SHP77 (cell line): ENCODE data around the gene RNASEL.
"Not testable (repeated sequence)": the region's sequence is repeated elsewhere in the genome, so short reads cannot be mapped to it uniquely, and the experiment has no call there.

ENCODE experiments used
- DNase-seq, 2 experiments: peaks; one replicate each; lab custom pipeline; 2025; lab: John Stamatoyannopoulos, UW

The RNASEL gene, protein sequence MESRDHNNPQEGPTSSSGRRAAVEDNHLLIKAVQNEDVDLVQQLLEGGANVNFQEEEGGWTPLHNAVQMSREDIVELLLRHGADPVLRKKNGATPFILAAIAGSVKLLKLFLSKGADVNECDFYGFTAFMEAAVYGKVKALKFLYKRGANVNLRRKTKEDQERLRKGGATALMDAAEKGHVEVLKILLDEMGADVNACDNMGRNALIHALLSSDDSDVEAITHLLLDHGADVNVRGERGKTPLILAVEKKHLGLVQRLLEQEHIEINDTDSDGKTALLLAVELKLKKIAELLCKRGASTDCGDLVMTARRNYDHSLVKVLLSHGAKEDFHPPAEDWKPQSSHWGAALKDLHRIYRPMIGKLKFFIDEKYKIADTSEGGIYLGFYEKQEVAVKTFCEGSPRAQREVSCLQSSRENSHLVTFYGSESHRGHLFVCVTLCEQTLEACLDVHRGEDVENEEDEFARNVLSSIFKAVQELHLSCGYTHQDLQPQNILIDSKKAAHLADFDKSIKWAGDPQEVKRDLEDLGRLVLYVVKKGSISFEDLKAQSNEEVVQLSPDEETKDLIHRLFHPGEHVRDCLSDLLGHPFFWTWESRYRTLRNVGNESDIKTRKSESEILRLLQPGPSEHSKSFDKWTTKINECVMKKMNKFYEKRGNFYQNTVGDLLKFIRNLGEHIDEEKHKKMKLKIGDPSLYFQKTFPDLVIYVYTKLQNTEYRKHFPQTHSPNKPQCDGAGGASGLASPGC

DNA sequence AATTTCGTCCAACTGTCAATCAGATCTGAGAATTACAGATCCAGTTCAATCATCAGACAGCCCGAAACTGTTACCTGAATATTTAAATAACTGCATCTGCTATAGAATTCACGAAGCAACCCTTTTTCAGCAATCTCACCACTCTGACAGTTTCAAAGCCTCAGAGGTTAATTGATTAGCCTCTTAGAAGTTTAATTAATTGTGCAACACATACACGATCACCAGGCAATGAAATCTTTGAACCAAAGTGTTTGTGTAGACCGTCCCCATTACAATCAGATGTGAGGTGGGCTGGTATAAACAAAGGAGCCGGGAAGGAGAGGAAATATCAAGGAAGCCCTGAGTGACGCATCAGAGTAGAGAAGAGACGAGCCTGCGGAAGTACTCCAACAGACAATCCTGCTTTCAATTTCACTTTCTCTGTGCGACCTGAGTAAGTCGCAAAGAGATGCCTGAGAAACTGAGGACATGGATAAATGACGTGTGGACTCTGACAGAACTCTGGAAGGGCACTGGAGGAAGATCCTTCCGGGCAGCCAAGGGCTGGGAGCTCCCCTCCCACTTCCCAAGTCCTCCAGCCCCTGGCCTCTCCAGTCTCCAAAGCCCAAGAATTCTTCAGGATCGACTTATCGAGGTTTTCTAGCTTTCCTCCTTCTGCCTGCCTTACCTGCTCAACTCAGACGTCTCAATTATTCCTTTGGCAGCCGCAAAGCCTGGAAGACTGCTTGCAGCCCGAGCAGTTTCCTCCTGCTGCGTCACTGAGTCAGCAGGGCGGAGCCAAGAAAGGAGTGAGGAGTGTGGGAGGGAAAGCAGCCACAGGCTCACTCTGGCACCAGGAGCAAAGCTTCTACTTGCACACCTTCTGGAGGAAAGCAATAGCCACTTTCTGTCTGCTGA lies at the start of gene RNASEL:
Gene RNASEL (minus strand): TSS at position 757 of the 897 bp plus-strand sequence. CDS start 2,450 bp downstream, outside the sequence.
- no peak for DNase-seq

DNA sequence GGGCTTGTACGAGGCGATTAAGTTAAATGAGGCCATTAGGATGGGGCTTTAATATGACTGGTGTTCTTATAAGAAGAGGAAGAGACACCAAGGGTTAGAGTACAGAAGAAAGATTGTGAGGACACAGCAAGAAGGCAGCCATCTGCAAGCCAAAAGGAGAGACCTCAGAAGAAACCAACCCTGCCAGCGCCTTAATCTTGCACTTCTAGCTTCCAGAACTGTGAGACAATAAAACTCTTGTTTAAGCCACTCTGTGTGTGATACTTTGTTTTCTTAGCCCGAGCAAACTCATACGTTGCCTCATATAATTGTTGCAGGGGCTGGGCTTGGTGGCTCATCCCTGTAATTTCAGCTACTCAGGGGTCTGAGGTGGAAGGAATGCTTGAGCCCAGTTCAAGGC lies 48.7 kb upstream of the RNASEL start:
- DNase-seq, result no peak

DNA sequence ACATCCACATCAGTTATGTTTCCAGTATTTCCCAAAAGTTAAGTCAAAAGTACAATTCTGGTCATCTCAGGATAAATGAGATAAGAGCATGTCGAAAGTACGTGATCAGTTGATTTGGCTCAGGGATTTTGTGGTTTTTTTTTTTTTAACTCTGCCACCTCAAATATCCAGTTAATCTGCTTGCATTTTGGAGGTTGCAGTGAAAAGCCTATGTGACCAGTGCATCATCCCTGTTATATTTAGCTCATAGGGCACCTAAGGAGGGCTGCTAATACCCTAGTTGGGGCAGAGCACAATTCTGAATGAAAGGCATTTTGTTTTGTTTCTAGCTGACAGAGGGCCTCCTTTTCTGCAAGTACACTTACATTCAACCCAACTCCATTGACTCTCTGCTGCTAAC lies 46.8 kb upstream of the RNASEL start:
- DNase-seq, result no peak

DNA sequence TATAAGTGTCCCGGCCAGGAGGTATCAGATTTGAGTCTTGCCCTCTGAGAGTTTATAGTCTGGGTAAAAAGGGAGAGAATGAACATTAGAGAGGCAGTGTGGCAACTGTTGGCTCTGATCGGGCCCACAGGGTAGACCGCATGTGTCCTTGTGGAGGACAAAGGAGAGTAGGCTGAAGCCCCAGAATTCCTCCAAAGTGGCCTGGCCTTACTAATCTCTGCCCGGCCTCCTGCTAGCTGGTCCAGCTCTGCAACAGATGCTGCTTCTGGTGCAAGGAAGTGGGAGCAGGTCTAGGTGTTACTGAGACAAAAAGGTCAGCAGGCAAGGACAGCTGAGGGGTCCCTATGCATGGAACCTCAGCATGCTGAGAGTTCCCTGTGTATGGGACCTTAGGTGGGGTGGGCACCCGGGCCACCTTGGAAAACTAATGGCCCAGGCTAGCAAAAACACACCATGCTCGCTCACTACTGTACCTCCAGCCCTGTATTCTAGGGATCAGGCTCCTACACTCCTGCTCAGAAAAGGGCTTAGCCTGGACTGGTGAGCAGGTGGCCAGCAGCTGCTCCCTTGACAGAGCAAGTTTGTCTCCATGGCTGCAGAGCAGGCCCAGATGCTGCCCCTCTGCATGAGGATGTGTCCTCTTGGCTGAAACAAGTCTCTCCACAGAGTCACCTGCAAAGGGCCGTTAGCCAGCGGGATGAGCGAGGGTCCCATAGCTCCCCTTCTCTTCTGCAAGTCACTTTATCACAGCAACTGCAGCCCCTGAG lies 45.4 kb upstream of the RNASEL start:
- DNase-seq, result peak; percentile 86 to 90

DNA sequence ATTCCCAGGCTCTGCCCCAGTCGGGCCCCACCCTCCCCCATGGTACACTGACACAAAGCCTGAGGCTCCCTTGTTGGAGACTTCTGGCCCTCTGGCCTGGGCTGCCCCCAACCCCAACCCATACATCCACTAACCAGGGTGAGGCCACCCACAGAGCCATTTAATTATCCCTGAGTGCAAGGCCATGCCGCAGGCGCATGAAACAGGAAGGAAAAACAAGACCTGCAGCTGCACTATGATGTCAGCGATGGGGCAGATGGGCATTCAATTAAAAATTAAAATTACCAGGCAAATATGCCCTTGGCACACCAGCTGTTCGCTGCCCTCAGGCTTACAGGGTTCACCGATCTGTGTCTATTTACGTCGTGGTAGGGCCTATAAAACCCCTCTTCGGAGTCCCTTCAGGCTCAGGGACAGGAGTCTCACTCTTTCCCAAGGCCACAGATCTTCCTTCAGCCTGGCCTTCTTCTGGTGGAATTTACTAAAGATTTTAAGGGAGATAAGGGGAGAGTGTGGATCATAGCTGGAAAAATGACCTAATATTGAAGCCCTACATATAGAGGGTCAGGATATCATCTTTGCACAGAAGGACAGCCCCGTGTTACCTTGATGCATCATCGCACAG lies 44.7 kb upstream of the RNASEL start:
- DNase-seq, result peak; percentile 95 to 96

DNA sequence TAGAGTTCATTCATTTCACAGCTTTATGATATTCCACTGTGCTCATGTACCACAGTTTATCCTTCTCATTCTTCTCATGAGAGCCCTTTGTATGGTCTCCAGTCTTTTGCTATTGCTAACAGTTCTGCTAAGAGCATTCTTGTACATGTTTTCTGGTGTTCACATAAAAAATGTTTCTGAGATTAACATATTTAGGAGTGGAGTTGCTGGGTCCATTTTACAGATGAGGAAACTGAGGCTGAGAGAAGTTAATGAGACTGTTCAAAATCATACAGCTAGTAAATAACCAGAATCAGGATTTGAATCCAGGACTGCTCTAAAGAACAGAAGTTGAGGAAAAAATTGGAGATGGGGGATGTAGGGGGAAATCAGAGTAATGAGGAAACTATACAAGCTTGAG lies 44.0 kb upstream of the RNASEL start:
- no peak for DNase-seq

DNA sequence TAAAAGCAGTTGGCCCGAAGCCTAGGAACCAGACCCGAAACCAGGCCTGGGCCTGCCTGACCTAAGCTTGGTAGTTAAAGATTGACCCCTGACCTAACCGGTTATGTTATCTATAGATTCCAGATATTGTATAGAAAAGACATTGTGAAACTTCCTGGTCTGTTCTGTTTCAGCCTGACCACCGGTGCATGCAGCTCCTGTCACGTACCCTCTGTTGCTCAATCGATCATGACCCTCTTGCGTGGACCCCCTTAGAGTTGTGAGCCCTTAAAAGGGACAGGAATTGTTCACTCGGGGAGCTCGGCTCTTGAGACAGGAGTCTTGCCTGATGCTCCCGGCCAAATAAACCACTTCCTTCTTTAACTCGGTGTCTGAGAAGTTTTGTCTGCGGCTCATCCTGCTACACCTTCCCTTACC lies 43.4 kb upstream of the RNASEL start:
- DNase-seq, result not testable (repeated sequence)

DNA sequence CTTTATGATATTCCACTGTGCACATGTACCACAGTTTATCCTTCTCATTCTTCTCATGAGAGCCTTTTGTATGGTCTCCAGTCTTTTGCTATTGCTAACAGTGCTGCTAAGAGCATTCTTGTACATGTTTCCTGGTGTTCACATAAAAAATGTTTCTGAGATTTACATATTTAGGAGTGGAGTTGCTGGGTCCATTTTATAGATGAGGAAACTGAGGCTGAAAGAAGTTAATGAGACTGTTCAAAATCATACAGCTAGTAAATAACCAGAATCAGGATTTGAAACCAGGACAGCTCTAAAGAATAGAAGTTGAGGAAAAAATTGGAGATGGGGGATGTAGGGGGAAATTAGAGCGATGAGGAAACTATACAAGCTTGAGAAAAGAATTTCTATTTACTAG lies 42.9 kb upstream of the RNASEL start:
- no peak for DNase-seq

DNA sequence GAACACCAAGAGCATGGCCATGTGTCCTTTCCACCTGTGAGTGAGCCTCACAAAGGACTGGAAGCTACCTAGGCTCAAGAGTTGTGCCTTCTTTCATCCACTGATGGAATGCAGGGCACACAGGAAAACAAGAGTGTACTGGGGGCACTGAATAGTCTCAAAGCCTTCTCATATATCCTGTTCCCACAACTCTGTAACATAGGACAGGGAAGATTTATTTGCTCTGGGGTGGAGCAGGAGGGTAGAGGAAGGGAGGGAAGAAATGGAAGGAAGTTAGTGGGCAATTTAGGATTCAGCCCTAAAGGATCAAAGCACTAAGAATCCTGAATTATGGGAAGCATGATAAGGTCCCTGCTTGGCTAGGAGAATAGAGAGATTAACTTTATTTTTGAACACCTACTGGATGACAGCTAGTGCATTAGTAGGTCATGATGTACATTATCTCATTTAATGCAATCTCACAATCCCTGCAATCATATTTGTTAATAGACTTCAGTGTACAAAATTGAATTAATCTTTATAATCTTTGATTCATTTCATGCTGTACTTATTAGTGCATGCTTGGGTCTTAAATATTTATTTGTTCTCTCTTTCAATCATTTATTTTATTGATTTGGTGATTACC lies 42.1 kb upstream of the RNASEL start:
- DNase-seq, result no peak

DNA sequence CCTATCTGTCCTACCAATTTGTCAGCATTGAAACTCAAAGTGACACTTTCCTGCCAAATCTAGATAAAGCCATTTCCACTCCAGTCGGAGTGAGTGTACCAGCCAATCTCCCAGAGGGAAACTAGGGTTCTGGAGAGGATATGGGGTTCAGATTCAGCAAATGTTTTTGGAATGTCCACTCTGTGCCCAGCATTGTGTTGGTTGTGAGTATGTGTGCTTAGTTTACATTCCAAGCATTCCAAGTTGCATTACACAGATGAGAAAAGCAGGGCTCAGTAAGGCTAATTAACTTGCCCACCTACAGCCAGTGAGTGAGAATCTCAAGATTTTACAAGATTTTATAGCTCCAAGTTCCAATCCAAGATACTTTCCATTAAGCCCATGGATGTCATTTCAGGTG lies 41.5 kb upstream of the RNASEL start:
- no peak for DNase-seq

DNA sequence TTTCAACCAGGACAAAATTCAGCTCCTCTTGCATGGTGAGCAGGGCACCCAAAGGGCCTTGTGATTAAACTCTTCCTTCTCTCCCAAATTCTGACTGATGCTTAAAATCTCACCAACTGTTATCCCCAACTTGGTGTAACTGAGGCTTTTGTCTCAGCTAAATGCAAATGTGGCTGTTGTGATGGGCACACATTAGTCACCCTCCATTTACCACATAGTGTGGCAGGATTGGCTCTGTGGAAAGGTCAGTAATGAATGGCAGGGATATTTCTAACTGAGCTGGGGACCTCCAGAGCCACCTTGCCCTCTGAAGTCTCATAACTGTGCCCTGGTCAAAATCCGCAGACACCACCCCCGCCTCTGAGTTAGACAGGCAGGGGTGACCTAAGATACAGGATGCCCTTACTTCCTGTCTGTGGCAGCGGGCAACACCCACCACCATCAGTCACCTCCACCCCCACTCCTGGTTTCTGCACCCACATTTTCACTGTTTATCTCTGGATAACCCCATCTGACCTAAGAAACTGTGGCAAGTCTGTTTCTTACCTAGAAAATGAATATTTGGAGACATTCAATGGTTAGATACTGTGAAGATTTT lies 40.5 kb upstream of the RNASEL start:
- no peak for DNase-seq

DNA sequence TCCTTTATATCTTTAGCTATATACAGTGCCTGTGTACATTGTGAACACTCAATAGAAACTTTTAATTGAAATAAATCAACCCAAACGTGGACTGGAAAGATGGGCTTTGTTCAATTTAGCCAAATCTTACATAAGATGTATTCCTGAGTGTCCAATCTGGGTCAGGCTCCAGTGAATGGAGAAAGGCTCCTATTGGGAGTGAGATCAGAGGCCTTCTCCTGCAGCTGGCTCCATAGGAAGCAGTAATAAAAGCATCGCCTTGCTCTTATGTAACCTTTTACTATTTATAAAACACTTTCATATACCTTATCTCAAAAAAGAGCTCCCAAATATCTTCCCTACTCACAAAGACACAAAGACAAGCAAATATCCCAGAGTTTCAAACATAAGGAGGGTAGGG lies 40.0 kb upstream of the RNASEL start:
- DNase-seq, result no peak

DNA sequence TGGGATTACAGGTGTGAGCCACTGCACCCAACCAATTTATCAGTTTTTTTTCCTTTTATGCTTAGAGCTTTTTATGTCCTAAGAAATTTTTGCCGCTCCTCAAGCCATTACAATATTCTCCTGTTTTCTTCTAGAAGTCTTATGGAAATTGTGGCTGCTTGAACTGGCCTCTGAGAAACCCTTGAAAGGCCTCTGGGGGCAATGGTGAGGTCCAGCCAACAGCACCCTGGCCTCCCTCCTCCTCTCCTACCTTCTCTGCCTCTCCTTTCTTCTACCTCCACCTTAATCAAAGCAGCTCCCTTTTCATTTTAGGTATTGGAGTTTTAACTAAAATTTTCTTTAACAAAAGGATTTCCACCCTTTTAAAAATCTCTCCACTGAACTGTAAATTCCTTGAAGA lies 39.6 kb upstream of the RNASEL start:
- DNase-seq, result no peak

DNA sequence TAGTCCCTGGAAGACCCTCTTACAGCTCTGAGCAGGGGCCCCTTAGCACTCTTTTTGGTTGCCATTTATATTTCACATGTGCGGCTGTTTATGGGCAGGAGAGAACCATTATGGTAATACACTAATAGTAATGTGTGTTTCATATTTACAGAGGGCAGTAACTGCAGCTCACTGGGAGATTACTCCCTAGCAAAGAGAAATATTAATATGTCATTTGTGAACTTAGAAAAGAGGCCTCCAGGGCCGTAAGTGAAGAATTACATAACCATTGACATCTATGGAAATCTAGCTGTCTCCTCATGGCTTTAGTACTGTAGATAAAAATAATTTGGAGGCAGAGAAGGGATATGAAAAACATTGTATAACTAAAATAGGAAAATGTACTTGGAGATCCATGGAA lies 38.6 kb upstream of the RNASEL start:
- DNase-seq, result no peak

DNA sequence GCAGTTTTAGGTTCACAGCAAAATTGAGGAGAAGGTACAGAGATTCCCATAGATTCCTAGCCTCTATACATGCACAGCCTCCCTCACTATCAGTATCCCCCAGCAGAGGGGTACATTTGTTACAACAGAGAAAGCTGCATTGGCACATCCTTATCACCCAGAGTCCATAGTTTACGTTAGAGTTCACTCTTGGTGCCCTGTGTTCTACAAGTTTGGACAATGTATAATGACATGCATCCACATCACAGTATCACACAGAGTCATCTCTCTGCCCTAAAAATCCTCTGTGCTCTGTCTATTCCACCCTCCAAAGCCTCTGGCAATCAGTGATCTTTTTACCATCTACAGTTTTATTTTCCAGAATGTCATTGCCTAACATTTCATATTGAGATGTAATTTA lies 37.5 kb upstream of the RNASEL start:
- DNase-seq, result no peak

DNA sequence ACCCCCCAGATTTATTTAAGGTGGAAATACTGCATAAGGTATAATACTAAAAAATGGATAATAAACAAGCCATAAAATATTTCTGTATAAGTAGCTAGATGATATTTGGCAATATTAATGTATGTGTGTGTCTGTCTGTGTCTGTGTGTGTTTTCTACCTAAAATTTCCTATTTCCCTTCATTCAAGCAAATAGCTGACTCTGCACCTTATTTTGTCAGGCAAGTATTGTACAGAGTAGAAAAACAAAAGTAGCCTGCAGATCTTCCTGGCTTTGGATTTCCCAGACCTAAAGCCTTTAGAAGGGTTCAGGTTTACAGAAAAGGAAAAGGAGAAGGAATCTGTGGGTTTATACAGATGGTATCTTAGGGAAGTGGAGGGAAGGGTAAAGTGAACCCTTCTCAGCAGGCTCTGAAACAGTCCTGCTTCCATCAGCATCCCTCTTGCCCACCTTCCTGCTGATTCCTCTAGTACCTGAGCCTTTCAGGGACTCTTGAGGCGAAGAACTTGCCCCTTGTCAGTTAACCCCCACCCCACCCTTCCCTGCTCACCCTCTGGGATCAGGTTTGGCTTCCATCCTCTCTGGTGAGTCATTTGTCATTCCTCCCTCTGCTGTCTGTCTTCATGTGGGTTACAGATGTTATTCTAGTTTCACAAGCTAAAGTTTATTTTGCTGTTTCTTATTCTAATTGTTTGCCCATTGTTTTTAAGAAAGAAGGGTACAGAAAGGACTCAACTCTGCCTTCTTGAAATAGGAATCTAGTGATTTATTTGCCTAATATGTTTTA lies 36.9 kb upstream of the RNASEL start:
- no peak for DNase-seq

DNA sequence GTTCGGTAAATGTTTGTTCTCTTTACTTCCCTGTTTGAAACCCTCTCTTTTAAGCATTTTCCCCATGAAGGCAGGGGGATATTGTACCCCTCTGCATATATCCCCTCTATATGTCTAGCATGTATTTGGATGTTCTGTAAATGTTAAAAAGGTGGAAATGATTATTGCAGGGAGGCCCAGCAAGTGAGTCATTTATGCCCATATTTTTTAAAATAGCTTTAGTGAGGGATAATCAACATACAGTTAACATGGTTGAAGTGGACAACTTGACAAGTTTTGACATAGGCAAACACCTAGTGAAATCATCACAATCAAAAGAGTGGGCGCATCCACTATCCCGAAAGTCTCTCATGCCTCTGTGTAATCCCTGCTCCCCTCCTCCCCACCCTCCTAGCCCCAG lies 36.0 kb upstream of the RNASEL start:
- DNase-seq, result no peak

DNA sequence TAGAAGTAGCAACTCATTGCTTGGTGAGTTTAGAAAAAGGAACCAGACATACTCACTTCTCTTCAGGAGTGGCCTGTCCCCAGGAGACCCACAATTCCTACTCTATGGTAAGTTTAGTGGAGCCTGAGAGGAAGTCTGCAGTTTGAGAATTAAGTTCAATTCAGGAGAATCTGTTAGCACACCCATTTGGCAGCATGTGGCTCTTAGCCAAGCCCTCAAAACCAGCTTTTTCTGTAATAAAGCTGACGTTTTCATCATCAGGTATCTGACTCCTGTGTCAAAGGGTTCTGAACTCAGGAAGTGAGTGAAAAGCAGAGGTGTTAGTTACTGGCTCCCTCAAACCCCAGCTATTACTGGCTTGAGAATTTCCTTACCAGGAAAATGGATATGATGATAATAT lies 35.5 kb upstream of the RNASEL start:
- DNase-seq, result no peak

DNA sequence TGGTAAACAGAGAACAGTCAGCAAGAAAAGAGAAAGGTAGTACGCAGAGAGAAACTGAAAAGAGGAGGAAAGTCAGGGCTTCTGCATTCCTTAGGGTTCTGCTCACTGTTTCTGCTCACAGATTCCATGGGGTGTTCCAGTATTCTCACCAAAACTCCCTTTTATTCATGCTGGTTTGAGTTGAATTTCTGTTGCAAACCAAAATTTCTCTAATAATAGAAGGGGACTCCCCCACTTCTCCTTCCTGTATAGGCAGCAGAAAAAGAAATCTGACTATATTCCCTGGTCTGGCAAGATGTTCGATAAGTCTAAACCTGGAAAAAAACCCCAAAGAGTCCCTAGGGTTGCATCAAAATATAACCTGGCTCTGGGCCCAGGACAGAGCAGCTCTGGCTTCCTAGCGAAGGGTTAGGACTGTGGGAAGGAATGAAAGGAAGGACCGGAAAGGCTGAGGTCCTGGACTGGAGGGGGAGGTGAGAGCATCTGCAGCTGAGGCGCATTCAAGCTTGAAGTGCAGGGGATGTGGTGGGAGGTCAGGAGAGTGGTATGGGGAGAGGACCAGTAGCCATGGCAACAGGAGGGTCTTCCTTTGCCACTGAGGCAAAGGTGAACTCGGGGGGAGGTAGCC lies 34.0 kb upstream of the RNASEL start:
- no peak for DNase-seq
